GM18870 (cell line): ENCODE measurements around the gene RIMKLB.

Source experiments
- ATAC-seq: cut with Tn5 transposase; IDR thresholded peaks from one replicate; pipeline ENCODE4 v1.9.1; 2021; ENCODE audit warnings: moderate library complexity; ENCODE audit not compliant: unreplicated experiment

Gene RIMKLB, protein sequence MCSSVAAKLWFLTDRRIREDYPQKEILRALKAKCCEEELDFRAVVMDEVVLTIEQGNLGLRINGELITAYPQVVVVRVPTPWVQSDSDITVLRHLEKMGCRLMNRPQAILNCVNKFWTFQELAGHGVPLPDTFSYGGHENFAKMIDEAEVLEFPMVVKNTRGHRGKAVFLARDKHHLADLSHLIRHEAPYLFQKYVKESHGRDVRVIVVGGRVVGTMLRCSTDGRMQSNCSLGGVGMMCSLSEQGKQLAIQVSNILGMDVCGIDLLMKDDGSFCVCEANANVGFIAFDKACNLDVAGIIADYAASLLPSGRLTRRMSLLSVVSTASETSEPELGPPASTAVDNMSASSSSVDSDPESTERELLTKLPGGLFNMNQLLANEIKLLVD

DNA sequence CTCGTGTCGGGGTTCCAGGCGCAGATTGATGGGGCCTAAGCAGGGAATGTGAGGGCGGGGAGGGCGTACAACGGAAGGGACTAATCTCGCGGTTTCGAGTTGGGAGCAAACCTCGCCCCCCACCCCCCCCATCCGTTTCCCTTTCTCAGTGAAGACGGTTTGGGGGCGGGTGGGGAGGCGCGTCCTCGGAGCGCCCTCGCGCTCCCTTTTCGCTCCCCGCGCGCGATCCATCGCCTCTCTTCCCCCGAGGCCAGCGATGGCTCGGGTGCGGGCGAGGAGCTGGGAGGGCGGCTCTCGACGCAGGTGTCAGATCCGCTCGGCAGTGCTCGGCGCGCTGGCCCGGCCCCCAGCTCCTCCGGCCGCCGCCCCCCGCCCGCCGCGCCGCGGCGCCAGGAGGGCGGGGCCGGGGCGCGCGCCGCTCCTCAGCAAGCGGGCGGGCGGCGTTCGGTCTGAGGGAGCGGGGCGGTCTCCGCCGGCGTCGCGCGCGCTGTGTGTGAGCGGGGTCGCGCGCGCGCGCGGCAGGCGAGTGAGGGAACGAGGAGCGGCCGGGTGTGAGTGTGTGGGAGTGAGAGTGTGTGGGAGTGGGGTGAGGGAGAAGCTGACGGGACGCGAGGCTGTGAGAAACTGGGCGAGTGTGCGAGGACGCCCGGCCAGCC lies at the start of gene RIMKLB:
TSS of gene RIMKLB (plus strand) at position 516 of the 656 bp plus-strand sequence. CDS start 15,876 bp downstream, outside the sequence.
- no peak for ATAC-seq

- ATAC-seq, result peak; percentile 71
Measured at GRCh38 chr12:8648576-8649205, 49.1 kb upstream of the RIMKLB start.

GRCh38 chr12:8655421-8655820 lies 42.4 kb upstream of the RIMKLB start:
- ATAC-seq, result no peak

DNA sequence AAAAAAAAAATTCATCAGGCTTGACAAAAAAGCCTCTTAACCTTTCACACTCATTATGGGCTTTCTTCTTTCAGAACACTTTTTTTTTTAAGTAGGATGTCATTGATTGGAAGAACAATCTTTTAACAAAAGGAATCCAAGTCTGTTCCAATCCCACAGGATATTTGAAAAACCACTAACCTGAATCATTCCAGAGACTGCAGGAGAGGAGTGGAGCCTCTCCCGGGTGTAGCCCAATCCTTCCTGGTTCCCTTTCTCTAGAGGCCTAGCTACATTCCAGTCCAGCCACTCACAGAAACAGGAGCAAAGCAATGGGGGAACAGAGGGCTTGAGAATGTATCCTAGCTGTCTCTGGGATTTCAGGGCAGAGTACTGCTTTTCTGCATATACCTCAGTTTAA lies 39.4 kb upstream of the RIMKLB start:
- no peak for ATAC-seq

- no peak for ATAC-seq
Measured at GRCh38 chr12:8661016-8661415, 36.8 kb upstream of the RIMKLB start.

DNA sequence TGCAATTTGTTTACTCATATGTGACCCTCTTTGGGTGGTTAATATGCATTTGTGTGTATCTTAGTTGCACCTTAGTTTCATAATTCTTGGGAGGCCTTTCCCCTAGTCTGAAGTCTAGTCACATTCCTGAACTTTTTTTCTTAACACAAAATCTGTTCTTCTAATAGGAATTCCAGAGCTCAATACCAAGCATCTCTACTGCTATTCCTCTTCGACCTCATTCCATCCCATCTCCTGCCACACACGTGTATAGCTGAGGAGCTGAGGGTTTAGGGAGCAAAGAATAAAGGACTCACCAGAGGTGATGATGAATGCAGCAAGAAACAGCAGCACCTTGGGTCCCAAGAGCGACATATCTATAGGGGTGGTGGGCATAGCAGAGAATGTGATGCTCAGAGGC lies 36.0 kb upstream of the RIMKLB start:
- no peak for ATAC-seq

GRCh38 chr12:8662593-8662992 lies 35.2 kb upstream of the RIMKLB start, which contains the start of gene MFAP5:
Gene MFAP5 (minus strand): TSS chr12:8662826. CDS start chr12:8662104, 722 bp downstream.
- ATAC-seq, result no peak

- no peak for ATAC-seq
Measured at GRCh38 chr12:8664228-8664913, 33.4 kb upstream of the RIMKLB start.

DNA sequence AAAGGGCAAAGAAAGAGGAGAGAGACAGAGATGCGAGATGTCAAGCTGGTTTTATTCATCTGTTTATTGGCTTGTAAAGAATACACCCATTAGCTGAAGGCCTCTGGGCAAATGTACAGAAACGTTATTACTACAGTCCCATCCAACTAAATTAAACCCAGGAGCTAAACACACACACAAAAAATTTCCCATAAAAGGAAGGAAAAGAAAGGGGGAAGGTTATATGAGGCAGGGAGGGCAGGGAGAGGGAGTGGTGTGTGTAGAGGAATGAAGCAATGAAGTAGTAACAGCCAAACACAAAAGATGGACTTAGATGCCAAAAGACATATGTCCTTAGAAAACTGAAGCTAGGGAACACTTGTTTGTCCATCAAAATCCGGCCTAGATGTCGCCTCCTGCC lies 32.0 kb upstream of the RIMKLB start:
- ATAC-seq, result no peak

- no peak for ATAC-seq
Measured at GRCh38 chr12:8667270-8667669, 30.5 kb upstream of the RIMKLB start.

DNA sequence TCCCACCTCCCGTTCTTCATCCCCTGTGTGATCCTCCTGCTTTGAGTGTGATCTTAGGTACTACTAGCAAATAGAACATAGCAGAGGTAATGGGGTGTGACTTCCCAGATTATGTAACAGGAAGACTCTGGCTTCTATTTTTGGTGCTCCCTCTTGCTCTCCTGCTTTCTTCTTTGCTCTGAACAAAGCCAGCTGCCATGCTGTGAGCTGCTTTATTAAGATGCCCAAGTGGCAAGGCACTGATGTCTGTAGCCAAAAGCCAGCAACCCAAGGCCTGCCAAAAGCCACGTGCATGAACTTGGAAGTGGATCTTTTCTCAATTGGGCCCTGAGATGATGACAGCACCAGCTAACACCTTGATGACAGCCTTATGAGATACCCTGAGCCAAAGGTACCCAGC lies 29.4 kb upstream of the RIMKLB start:
- no peak for ATAC-seq

DNA sequence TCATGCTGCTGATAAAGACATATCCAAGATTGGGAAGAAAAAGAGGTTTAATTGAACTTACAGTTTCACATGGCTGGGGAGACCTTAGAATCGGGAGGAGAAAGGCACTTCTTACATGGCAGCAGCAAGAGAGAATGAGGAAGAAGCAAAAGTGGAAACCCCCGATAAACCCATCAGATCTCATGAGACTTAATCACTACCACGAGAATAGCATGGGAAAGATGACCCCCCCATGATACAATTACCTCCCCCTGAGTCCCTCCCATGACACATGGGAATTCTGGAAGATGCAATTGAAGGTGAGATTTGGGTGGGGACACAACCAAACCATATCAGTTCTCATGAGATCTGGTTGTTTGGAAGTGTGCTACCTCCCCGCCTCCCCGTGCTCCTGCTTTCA lies 25.4 kb upstream of the RIMKLB start:
- ATAC-seq, result no peak

- no peak for ATAC-seq
Measured at GRCh38 chr12:8675591-8676036, 22.2 kb upstream of the RIMKLB start.

DNA sequence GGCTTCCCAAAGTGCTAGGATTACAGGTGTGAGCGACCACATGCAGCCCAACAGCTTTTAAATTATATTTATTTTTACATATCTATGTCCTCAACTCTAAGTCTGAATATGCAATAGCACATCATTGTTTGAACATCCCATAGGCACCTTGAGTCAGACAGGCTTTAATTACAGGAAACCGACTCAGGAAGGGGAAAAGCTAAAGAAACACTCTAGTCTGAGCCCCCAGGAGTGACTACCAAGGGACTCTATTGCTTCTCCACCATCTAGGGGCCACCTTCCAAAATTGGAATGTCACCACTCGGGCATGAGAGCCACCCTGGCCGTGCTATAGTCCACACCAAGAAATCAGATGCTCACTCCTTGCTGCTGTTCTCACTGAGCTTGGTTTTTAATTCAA lies 21.1 kb upstream of the RIMKLB start:
- no peak for ATAC-seq

DNA sequence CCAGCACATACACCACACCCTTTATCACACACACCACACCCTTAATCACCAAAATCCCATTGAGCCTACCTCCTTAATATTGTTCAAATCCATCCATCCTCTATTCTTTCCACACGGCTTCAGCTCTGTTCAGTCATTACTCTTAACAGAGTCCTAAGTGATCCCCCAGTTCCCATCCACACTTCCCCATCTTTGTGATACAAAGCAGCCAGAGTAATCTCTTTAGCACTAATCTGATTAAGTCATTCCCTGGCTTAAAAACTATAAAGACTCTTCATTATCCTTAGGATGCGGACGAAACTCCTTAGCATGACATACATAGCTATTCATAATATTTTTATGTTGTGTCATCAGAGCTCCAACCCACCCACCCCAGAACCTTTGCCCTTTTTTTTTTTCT lies 20.4 kb upstream of the RIMKLB start:
- no peak for ATAC-seq

GRCh38 chr12:8678661-8679111 lies 19.1 kb upstream of the RIMKLB start:
- ATAC-seq, result no peak

DNA sequence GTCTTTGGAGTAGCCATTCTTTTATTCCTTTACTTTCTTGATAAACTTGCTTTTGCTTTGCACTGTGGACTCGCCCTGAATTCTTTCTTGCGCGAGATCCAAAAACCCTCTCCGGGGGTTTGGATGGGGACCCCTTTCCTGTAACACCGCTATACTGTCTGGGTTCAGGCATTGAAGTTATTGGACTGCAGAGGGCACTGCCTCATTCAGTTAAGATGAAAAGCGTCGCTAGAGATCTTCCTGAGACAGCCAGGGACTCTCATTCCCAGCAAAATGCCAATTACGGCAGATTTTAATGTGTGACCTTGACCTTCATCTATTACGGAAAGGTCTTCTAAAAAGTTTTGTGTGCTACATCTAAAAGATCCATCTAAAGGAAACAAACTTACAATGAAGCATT lies 17.3 kb upstream of the RIMKLB start:
- ATAC-seq, result no peak

DNA sequence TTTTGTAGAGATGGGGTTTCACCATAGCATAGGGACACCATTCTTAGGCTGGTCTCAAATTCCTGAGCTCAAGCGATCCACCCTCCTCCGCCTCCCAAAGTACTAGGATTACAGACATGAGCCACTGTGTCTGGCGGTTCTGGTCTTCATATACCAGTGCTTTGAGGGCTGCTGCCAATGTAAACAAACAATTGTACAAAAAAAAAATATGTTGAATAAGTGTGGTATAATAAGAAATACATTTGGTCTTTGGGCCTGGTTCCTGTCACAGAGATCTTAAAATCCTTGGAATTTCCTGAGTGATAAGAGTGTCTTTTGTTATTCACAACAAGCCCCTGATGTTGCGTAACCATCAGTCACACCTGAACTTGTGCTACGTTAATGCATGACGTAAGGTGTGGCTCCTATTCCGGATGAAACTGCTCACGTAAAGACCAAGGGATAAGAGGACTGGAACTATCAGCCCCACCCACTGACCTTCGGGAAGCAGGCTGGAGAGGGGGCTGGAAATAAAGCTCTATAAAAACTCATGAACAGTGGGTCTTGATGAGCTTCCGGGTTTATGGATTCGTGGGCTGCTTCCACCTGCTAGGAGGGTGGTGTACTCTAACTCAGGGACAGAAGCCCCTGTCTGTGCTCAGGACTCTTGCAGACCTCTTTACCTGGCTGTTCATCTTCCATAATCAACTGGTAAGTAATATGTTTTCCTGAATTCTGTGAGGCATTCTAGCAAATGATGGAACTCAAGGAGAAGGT lies 16.5 kb upstream of the RIMKLB start:
- ATAC-seq, result no peak

- no peak for ATAC-seq
Measured at GRCh38 chr12:8685051-8685450, 12.7 kb upstream of the RIMKLB start.

- ATAC-seq, result no peak
Measured at GRCh38 chr12:8687846-8688601, 9.8 kb upstream of the RIMKLB start.
